HG02678 (cell line): ENCODE data around the gene PALB2.
A peak's percentile ranks its signal among the peaks of the same experiment; 100 is the strongest.
"Not testable (repeated sequence)": the region's sequence is repeated elsewhere in the genome, so short reads cannot be mapped to it uniquely, and the experiment has no call there.

Experiments used
- ATAC-seq: cut with Tn5 transposase; IDR thresholded peaks from one replicate; pipeline ENCODE4 v1.9.1; 2021; ENCODE audit warnings: mild to moderate bottlenecking, moderate library complexity; ENCODE audit not compliant: unreplicated experiment

Gene PALB2

DNA sequence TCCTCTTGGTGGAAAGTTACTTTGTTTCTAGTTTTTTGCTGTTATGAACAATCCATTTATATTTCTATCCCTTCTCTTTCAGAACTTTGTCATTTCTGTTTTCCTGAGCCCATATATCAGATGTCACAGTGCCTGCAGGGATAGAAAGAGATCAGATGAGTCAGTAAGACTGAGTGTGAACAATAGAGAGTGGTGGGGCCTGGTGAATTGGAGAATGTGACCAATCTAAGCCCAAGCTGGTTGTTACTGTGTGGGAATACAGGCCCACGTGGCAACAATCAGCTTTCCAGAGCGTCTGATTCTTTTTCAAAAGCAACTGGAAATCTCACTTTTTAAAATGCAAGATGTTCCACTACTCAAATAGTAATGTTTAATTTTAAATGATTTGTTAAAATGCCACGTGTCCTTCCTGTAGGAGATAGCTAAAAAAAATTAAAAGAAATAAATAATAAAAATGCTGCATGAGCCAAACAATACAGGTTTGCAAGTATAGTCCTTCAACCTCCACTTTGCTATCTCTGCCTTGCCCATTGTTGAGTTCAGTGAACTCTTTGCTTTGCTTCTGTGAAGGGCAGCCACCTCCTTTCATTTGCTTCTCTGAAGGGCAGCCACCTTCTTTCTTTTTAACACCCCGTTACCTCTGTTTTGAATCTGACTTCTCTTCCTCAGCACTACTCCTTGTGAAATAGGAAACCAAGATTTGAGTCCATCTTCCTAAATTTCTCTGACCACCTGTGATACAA, 9.7 kb upstream of the PALB2 start:
- no peak for ATAC-seq

DNA sequence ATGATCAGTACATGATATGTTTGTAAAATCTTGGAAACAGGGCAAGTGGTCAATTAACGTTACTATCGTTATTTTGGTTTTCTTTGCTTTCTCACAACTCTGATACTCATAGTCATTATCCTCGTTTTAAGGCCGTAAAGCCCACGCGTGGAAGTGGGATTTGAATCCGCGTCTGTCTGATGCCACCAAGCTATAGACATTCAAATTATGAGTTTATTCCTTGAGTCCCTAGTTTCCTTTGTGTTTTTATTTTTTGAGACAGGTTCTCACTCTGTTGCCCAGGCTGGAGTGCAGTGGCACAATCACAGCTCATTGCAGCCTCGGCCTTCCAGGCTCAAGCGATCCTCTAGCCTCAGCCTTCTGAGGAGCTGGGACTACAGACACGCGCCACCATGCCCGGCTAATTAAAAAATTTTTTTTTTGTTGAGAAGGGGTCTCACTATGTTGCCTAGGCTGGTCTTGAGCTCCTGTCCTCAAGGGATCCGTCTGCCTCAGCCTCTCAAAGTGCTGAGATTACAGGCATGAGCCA, 1.2 kb upstream of the PALB2 start:
- ATAC-seq, result no peak

GRCh38 chr16:23640615-23640930, 537 bp downstream of the PALB2 start:
- no peak for ATAC-seq

- ATAC-seq, result no peak
Observed at GRCh38 chr16:23635958-23636357, 5.2 kb downstream of the PALB2 start.

GRCh38 chr16:23634461-23635036, 6.6 kb downstream of the PALB2 start:
- no peak for ATAC-seq

DNA sequence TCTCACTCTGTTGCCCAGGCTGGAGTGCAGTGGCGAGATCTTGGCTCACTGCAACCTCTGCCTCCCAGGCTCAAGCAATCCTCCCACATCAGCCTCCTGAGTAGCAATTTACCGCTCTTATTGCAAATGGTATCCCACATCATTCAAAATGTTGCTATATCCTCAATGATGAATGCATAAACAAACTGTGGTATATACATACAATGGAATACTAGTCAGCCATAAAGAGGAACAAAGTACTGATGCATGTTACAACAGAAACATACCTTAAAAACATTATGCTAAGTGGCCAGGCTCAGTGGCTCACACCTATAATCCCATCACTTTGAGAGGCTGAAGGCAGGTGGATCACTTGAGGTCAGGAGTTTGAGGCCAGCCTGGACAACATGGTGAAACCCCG, 9.2 kb downstream of the PALB2 start:
- ATAC-seq, result not testable (repeated sequence)

- ATAC-seq, result no peak
Observed at GRCh38 chr16:23629516-23629915, 11.6 kb downstream of the PALB2 start.

DNA sequence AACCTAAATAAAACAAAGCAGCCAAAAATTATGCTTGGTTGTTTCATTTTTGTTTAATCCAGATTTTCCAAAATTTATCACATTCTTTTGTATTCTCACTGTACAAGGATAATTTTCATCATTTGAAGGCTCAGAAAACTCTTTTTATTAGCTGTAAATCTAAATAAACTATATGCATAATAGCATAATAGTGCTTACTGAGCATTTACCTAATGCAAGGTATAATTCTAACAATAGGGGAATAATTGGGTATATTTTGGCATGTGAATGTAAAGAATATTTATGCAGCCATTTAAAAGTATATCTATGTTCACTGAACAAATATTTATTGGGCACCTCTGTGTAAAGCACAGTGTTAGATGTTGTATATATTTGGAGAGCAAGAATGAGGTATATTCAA, 17.0 kb downstream of the PALB2 start:
- ATAC-seq, result no peak

- ATAC-seq, result no peak
Observed at GRCh38 chr16:23615805-23616204, 25.3 kb downstream of the PALB2 start.

DNA sequence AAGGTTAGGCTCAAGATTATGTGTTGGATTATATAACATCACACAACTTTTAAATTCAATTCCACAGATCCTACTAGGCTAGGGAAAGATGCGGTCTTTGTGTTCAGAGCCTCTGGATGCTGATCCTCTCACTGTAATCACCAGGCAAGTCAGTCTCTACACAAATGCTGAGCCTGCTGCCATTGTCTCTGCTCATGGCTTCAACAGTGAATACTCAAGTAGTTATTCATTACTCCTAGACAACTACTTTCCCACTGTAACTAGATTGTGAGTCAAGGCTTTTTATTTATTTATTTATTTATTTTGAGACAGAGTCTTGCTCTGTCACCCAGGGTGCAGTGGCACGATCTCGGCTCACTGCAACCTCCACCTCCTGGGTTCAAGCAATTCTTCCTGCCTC, 29.2 kb downstream of the PALB2 start:
- no peak for ATAC-seq

- ATAC-seq, result not testable (repeated sequence)
Observed at GRCh38 chr16:23610905-23611304, 30.2 kb downstream of the PALB2 start.

- ATAC-seq, result no peak
Observed at GRCh38 chr16:23609929-23610328, 31.2 kb downstream of the PALB2 start.

DNA sequence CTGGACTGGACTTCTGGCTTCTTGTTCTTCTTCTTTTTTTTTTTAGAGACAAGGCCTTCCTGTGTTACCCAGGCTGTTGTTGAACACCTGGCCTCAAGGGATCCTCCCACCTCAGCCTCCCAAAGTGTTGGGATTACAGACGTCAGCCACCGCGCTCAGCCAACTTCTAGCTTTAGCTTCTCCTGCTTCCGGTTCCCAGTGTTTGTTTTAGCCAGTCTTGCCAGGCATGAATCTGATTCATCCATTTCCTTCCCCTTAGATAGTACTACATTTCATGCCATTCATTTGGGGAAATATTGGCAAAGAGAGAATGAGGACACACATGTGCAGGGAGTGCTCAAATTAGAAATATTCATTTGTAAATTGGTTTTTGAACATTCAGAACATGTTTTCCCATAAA, 32.9 kb downstream of the PALB2 start:
- no peak for ATAC-seq

DNA sequence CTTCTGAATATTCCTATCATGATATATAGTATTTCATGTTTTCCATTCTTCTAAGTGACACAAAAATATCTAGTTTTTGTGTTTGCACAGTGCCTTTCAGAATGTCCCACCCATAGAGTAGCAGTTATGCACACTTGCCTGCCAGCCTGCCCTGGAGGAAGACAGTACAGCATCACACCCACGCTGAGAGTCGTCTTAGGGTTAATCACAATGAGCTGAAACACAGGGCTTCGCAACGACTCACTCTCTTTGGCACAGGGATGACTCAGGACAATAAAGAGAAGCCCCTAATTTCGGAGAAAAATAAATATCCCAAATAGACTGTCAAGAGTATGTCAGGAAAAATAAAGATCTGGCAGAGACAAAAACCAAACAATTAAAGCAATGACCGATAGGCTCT, 33.4 kb downstream of the PALB2 start:
- no peak for ATAC-seq

DNA sequence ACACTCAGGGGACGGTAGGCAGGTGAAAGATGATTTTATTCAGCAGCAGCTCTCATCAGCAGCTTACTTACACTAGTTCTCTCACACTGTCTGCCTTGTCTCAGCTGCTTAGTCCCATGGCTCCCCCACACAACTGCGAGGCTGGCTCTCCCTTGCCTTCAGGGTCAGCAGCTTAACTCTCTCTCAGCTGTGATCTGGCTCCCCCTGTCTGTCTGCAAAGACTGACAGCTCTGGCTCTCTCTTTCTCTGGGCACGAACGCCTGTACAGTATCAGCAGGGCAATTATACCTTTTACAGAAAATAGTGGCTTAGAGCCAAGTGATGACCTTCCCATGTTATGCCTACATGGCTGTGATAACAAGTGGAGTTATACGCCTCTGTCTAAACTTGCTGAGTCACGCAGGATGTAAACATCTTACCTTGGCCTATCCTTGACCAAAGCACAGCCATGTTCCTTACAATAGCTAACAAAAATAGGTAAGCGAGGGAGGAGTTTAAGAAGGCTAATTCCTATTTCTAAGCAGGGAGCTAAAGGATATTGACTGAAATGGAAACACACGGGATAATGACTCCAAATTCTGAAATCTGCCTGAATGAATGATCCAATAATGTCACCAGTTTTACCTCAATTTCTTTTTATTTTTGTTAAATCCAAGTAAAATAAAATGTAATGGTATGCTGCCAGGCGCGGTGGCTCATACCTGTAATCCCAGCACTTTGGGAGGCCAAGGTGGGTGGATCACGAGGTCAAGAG, 43.9 kb downstream of the PALB2 start:
- no peak for ATAC-seq

DNA sequence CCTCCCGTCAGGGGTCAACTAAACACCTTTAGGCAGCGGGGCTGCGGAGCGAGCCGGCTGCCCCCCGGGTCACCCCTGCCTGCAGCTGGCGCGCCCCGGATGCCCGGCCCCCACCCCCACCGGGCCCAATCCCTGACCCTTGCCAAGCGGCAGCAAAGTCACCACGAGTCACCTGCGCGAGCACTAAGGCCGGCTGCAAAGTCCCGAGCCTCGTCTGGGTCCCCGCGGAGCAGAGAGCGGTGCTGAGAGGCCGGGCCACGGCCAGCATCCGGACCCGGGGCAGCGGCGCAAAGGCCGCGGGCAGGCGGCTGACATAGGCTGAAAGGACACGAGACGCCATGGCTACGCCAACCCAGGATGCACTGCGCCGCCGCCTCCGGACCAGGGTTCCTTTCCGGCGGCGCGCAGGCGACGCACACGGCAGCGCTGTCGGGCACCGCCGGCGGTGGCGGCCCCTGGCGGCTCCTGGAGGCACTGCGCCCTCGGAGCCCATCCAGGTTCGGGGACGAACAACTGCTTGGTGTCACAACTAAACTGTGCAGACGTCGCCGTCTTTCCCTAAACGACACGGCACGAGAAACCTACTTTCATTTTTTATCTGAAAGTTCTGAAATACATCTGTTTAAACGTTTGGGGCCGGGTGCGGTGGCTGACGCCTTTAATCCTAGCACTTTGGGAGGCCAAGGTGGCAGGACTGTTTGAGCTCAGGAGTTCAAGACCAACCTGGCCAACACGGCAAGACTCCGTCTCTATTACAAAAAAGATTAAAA, 45.0 kb downstream of the PALB2 start, which contains the start of gene NDUFAB1:
Gene NDUFAB1, minus strand, starts transcription at position 366 of the 770 bp plus-strand sequence. Its CDS starts 26 bp downstream, at position 340.
- peak; percentile 92 for ATAC-seq

GRCh38 chr16:23595246-23595950, 45.7 kb downstream of the PALB2 start:
- no peak for ATAC-seq

DNA sequence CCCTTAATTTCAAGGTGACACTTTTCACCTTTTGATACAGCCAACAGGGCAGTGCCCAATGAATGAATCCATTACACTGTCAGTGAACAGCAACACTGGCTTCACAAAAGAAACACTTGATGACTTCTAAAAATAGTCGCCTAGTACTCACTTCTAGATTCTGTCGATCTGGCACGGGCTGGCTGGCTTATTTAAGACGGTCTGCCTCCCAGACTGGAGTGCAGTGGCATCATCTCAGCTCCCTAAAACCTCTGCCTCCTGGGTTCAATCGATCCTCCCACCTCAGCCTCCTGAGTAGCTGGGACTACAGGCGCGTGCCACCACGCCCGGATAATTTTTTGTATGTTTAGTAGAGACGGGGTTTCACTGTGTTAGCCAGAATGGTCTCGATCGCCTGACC, 46.9 kb downstream of the PALB2 start:
- no peak for ATAC-seq

DNA sequence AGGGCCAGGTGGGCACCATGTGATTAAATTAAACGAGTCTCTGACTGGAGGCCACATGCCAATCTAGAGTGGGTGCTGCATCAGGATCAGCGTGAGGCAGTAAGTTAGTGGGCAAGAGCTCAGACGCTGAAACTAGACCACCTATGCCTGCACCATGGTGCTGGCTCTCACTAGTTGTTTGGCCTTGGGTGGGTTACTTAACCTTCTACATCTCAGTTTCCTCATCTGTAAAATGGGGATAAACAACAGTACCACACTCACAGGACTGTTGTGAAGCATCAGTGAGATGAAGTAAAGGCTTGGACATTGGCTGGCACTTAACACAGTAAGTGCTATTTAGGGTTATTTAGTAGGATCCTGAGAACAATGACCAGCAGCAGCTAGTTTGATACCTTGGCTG, 50.9 kb downstream of the PALB2 start:
- no peak for ATAC-seq

- no peak for ATAC-seq
Observed at GRCh38 chr16:23587726-23588125, 53.4 kb downstream of the PALB2 start.
